Suppressor macrophage (primary cell): ENCODE data around the gene MINDY4.

ENCODE experiments used
- DNase-seq, 4 experiments: peaks; one replicate each; pipeline ENCODE4 v3.0.0-alpha.2; 2020 to 2022

MINDY4 gene

GRCh38 chr7:30743371-30744074, 27.7 kb upstream of the MINDY4 start:
- DNase-seq = no peak

- DNase-seq = no peak
Measured at GRCh38 chr7:30744075-30744417, 27.2 kb upstream of the MINDY4 start.

GRCh38 chr7:30745261-30745941, 25.8 kb upstream of the MINDY4 start:
- DNase-seq = no peak

GRCh38 chr7:30750010-30750409, 21.2 kb upstream of the MINDY4 start:
- DNase-seq = no peak

GRCh38 chr7:30750683-30751650, 20.2 kb upstream of the MINDY4 start:
- DNase-seq = no peak

GRCh38 chr7:30751696-30752273, 19.4 kb upstream of the MINDY4 start, which contains the start of gene INMT:
INMT (plus strand) TSS chr7:30752135; CDS start chr7:30752151, 16 bp downstream.
- DNase-seq = no peak

GRCh38 chr7:30752484-30752883, 18.7 kb upstream of the MINDY4 start:
- DNase-seq = no peak

- DNase-seq = no peak
Measured at GRCh38 chr7:30752979-30753378, 18.2 kb upstream of the MINDY4 start.

- no peak for DNase-seq
Measured at GRCh38 chr7:30754315-30754877, 16.8 kb upstream of the MINDY4 start.

GRCh38 chr7:30755384-30756154, 15.6 kb upstream of the MINDY4 start:
- DNase-seq = no peak

GRCh38 chr7:30757342-30757692, 13.9 kb upstream of the MINDY4 start:
- no peak for DNase-seq

GRCh38 chr7:30760514-30761213, 10.6 kb upstream of the MINDY4 start:
- DNase-seq = no peak

GRCh38 chr7:30761214-30762156, 9.7 kb upstream of the MINDY4 start:
- DNase-seq = no peak

GRCh38 chr7:30764030-30764975, 6.9 kb upstream of the MINDY4 start:
- DNase-seq = no peak

GRCh38 chr7:30765408-30765807, 5.8 kb upstream of the MINDY4 start:
- DNase-seq = no peak

- no peak for DNase-seq
Measured at GRCh38 chr7:30770845-30771173, 408 bp upstream of the MINDY4 start.

GRCh38 chr7:30771880-30772425, 736 bp downstream of the MINDY4 start:
- peak; percentile 4 to 31 (median 18) for DNase-seq

GRCh38 chr7:30772984-30773383, 1.8 kb downstream of the MINDY4 start:
- no peak for DNase-seq

- DNase-seq = no peak
Measured at GRCh38 chr7:30775992-30776391, 4.8 kb downstream of the MINDY4 start.
